NCI-H146 treated with DMSO at 0.1 percent for 48 hours (cell line): ENCODE measurements around the gene EIF2B5.

Experiments used
- DNase-seq: peaks from one replicate; lab custom pipeline; 2025; ENCODE audit not compliant: unreplicated experiment; lab: John Stamatoyannopoulos, UW

Gene EIF2B5

DNA sequence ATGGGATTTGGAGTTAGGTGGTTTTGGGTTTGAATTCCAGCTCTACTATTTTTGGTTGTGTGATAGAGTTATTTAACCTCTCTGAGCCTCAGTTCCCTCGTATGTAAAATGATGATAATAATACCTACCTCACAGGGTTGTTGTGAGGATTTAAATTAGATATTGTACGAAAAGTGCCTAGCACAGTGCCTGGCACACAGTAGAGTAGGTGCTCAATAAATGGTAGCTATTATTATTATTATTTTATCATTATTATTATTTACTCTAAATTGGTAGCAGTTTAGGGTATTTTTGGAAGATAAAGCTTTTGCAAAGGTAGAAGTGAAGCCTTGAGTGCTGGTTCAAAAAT is 38.2 kb downstream of the EIF2B5 start:
- no peak for DNase-seq

DNA sequence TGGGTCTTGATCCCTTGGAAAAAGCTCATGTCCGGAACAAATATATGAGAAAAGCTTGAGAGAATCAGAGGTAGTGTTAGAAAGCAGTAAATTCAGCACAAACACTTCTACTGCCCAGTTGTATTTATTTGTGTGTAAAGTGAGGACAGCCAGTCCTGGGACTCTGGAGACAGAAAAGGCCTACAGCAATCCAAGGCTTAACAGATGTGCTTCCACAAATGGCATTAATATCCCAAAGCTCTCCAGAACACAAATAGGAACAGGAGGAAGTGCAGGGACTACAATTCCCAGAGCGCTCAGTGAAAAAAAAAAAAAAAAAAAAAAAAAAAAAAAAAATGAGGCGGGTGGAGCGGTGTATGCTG is 39.1 kb downstream of the EIF2B5 start:
- DNase-seq, result no peak

GRCh38 chr3:184174646-184175492 is 39.7 kb downstream of the EIF2B5 start, which contains the start of gene AP2M1:
Gene AP2M1, plus strand, starts transcription at chr3:184174855. Its CDS starts 2,139 bp downstream, at chr3:184176994.
- peak; percentile 100 for DNase-seq

DNA sequence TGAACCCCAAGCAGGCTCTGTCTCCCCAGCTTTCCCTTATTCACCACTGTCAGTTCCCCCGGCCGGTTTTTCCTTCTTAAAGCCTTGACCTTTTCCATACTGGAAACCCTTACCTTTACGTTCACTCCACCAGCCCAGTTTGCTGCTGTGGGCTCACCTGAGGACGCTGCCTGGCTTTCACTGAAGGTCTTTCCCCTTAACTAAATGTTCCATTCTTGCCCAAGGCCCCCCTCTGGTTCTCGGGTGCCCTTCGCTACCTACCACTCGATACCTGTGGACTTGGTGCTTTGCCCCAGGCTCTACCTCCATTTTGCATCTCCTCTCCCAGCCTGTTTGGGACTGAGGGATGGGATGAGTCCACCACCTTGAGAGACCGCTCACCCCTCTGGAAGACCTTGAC is 40.3 kb downstream of the EIF2B5 start:
- DNase-seq, result no peak

GRCh38 chr3:184175981-184176376 is 40.8 kb downstream of the EIF2B5 start:
- no peak for DNase-seq

DNA sequence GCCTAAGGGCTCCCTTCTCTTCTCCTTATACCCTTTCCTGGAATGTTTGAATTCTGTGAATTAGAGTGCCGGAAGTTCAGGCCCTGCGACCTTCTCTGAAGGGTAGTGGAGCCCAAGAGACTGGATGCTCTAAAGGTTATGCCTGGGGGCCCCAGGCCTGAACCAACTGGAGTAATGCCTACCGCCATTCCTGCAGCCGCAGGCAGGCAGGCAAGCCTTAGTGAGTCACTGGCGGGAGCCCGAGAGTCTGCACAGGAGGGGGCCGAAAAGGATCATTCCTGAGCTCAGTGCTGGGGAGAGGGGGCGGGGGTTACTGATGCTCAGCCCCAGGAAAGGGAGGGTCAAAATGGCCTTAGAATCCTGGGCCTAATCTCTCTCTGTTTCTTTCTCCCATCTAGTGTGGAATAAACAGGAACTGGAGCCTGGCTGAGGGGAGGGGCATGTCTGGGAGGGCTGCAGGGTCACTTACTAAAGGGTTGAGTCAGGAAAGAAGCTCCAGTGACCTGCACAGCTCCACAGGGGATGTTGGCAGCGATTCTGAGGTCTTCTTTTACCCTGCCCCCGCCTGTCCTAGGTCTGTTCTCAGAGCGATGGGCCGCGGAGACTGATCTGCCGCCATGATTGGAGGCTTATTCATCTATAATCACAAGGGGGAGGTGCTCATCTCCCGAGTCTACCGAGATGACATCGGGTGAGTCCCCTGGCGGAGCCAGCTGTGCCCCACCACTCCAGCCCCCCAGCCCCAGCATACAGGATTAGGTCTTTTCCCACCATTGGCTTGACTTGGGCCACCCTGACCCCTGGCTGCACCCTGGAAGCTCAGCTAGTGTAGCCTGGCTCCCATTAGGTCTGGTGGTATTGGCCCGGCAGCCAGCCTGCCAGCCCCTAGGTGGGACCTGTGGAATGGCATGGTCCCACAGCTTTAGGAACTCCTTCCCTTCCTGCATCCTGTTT is 41.5 kb downstream of the EIF2B5 start:
- no peak for DNase-seq

DNA sequence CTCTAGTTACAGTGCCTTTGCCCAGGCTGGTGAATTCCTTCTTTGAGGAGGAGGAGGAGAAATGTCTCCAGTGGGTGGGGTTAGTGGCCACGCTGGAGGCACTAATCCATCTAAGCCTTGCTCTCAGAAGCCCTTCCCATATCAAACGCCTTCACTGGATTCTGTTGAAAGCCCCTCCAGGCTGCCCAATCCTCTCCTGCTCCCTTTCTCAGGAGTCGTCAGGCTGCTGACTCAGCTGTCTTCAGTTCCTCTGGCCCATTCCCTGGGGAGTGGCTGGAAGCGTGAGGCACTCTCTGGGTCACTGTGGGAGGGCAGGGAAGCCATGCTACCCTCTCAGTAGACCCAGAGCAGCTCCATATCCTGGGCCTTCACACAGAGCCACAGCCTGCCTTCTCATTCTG is 42.2 kb downstream of the EIF2B5 start:
- no peak for DNase-seq

DNA sequence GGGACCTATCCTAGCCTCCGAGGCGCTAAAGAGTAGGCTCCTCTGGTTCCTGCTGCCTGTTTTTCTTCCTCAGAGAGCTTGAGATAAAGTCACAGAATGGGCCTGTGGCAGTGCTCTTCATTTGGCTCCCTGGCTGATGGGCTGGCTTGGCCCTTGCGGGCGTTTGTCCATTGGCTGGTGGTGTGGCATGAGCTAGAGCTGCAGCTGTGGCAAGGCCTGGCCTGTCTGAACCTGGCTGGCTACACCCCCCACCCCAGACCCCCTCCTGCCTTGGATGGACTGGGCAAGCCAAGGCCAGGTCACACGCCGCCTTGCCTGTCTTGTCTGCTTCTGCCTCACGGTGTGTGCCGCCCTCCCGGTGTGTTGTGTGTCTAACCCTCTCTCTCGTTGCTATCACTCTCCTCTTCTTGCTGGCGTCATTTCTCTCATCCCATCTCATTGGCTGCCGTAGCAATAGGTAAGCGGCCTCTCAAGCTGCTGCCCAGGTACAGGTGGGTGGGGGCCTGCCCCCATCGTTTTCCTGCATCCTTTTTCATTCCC is 42.7 kb downstream of the EIF2B5 start:
- DNase-seq, result no peak

DNA sequence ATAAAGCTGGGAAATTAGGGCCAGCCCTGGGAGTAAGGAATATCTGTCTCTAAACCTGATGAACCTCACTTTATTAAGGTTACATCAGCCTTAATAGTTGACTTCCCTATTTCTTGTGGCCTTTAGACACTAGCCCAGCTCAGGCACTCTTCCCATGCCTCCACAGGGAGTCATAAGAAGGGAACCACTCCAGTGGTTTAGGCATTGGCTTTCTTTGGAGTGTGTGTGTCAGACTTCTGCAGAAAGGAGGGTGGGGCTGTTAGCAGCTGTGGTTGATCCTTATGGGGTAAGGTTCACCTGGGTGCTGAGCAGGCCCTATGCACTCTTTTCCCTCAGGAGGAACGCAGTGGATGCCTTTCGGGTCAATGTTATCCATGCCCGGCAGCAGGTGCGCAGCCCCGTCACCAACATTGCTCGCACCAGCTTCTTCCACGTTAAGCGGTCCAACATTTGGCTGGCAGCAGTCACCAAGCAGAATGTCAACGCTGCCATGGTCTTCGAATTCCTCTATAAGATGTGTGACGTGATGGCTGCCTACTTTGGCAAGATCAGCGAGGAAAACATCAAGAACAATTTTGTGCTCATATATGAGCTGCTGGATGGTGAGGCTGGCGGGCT is 43.5 kb downstream of the EIF2B5 start:
- DNase-seq, result no peak

- no peak for DNase-seq
Observed at GRCh38 chr3:184180165-184180564, 45.0 kb downstream of the EIF2B5 start.

DNA sequence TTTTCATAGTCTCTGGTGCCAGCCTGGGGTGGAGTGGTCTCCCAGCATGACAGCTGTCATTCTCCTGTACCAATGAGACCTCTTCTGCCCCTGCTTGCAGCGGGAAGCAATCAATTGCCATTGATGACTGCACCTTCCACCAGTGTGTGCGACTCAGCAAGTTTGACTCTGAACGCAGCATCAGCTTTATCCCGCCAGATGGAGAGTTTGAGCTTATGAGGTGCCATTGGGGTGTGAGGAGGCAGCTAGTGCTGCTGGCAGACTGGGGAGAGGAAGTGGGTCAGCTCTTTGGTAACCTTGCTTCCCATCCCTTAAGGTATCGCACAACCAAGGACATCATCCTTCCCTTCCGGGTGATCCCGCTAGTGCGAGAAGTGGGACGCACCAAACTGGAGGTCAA is 46.4 kb downstream of the EIF2B5 start:
- no peak for DNase-seq

- DNase-seq, result no peak
Observed at GRCh38 chr3:184183679-184184078, 48.5 kb downstream of the EIF2B5 start.

- no peak for DNase-seq
Observed at GRCh38 chr3:184184546-184185230, 49.5 kb downstream of the EIF2B5 start.

DNA sequence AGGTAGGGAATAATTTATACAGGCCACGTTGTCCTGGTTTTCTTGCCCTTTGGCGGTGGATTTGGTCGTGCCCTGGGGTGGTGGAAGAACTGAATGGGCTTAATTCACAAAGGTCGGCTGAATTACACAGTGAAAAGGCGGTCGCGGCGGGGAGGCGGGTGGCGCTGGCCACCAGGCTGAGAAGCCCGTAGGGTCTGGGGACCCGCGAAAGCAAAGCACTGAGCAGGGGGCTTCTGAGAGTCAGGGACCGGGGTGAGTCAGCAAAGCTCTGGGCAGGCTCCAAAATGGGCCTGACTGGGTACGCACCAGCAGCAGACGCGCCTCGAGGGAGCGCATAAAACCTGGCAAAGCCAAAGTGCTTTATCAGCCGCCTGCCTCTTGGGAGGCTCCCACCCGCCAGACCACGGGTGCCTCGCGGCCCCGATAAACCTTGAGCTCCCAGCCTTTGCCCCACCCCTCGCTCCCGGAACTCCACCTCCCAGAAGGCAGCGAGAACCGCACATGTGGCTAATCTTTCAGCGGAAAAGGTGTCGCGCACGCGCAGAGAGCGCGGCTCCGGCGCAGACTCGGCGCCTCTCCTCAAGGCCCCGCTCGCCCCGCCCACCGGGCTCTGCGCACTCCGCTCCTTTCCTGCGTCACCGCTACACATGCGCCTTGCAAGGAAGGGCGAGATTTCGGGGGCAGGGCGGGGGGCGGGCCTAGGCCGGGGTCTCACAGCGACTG is 50.5 kb downstream of the EIF2B5 start:
- peak; percentile 100 for DNase-seq

DNA sequence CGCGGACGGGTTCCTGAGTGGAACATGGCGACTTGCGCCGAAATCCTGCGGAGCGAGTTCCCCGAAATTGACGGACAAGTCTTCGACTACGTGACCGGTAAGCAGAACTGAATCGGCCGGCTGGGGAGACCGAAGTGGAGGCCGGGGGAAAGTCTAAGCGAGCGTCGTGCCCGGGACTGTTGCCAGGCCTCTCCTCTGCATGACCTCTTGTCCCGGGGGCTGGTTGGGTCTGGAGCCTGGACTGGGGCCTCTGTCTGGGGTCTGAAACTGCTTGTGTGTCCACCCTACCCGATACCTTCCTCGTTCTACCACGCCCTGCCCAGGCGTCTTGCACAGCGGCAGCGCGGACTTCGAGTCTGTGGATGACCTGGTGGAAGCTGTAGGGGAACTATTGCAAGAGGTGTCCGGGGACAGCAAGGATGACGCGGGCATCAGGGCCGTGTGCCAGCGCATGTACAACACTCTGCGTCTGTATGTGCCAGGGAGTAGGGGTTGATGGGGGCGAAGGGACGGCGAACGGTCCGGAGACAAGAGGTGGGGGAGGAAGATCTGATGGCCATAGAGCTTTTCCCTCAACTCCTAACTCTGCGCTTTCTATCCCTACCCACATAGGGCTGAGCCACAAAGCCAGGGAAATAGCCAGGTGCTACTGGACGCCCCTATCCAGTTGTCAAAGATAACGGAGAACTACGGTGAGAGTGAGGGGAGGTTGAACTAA is 51.2 kb downstream of the EIF2B5 start, which contains the start of gene ABCF3:
ABCF3 (plus strand) TSS at position 16 of the 718 bp plus-strand sequence; CDS start at position 25, 9 bp downstream.
- peak; percentile 49 for DNase-seq

DNA sequence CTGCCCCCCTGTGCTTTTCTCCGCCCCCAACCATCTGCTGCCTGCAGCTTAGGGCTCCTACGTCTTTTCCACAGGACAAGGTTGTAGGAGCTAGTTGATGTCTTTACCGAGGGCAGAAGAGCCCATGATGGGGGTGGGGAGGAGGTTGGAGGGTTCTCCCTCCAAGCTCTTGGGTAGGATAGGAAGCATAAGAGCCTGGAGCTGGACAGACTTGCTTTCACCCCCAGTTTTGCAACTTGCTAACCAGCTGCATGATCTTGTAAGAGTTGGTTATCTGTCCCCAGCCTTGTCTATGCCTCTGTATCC is 51.7 kb downstream of the EIF2B5 start:
- no peak for DNase-seq

- no peak for DNase-seq
Observed at GRCh38 chr3:184188080-184188479, 52.9 kb downstream of the EIF2B5 start.

DNA sequence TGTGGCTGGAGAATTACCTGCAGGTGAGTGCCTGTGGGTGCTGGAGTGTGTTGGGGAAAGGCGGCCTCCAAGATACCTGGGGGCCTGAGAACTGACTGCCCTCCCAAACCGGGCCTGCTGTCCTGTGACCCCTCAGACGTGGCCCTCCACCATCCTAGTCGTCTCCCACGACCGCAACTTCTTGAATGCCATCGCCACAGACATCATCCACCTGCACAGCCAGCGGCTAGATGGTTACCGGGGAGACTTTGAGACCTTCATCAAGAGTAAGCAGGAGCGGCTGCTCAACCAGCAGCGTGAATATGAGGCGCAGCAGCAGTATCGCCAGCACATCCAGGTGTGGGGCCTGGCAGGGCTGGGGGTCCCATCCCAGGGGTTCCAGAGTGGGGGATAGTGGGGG is 54.3 kb downstream of the EIF2B5 start:
- DNase-seq, result no peak

GRCh38 chr3:184192889-184193288 is 57.7 kb downstream of the EIF2B5 start:
- DNase-seq, result no peak
